ENCODE results near the gene TFPI. TPM values are rescaled to one million over a fixed set of nuclear protein-coding genes. Genes with fewer than 3 reads are reported as not detected.
"Not testable (repeated sequence)": the region's sequence is repeated elsewhere in the genome, so short reads cannot be mapped to it uniquely, and the experiment has no call there.

The TFPI gene
- total RNA-seq, 5 donors from 2014 or later (not counting 1 experiment from before 2014, with no cell fraction given) = 0.47 to 1.5 (median 1.0) TPM

DNA sequence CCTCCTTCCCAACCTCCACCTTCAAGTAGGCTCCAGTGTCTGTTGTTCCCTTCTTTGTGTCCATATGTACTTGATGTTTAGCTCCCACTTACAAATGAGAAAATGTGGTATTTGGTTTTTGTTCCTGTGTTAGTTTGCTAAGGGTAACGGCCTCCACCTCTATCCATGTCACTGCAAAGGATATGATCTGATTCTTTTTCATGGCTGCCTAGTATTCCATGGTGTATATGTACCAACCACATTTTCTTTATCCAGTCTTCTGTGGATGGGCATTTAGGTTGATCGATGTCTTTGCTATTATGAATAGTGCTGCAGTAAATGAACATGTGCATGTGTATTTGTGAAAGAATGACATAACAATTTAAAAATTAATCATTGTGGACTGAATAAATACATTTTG, 19.5 kb upstream of the TFPI start:
- no peaks in the 10 kb centered on the region for H3K4me1 ChIP-seq (ENCODE audit: control insufficient read depth in 1 of 2, extremely low read depth in 1 of 2, insufficient read depth in 2 of 2, low read length in 2 of 2)
- H3K27me3 Mint-ChIP-seq = no peaks in the 10 kb centered on the region
- no peaks in the 10 kb centered on the region for H3K36me3 Mint-ChIP-seq
- no peak overlapping the region for H3K27ac Mint-ChIP-seq
- no peak overlapping the region for H3K4me3 ChIP-seq (ENCODE audit: control insufficient read depth in 1 of 2, extremely low read depth in 1 of 2, low read length in 1 of 2)
- no peaks in the 10 kb centered on the region for H3K9me3 ChIP-seq
- H3K9me3 Mint-ChIP-seq = peaks cover 0 to 3% (median 0%) of the 10 kb centered on the region in 3 donors
- no CpG with 5 or more reads among the region's 2 CpGs for WGBS (ENCODE audit: insufficient coverage)
- ATAC-seq (replicated peaks in 1 of 4) = no peak
- no peaks in the 10 kb centered on the region for H3K36me3 ChIP-seq (ENCODE audit: control insufficient read depth in 2 of 2, extremely low read depth in 1 of 2, insufficient read depth in 1 of 2, low read length in 1 of 2)
- H3K27ac ChIP-seq (ENCODE audit: low read length) = no peak overlapping the region
- ChIA-PET CTCF (interaction anchor here in 1 of 2 donors (0.6 kb wide), 1 partner anchor 72 kb away, joined by 4 read pairs; no protein-coding TSS in a partner anchor), POLR2A (no interaction called here)
- no peak overlapping the region for H3K4me3 Mint-ChIP-seq
- H3K4me1 Mint-ChIP-seq = no peaks in the 10 kb centered on the region
- no peak for DNase-seq
- no peaks in the 10 kb centered on the region for H3K27me3 ChIP-seq (replicated peaks in 1 of 2; ENCODE audit: control insufficient read depth in 2 of 2, extremely low read depth in 1 of 2, insufficient read depth in 2 of 2, low read length in 1 of 2)

DNA sequence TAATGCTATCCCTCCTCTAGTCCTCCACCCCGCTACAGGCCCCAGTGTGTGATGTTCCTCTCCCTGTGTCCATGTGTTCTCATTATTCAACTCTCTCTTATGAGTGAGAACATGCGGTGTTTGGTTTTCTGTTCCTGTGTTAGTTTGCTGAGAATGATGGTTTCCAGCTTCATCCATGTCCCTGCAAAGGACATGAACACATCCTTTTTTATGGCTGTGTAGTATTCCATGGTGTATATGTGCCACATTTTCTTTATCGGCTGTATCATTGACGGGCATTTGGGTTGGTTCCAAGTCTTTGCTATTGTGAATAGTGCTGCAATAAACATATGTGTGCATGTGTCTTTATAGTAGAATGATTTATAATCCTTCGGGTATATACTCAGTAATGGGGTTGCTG, 17.8 kb upstream of the TFPI start:
- H3K9me3 Mint-ChIP-seq; POLR2A ChIA-PET; H3K27ac Mint-ChIP-seq; DNase-seq; H3K36me3 Mint-ChIP-seq; CTCF ChIA-PET; H3K27me3 Mint-ChIP-seq; H3K4me3 ChIP-seq (ENCODE audit: control insufficient read depth in 1 of 2, extremely low read depth in 1 of 2, low read length in 1 of 2); H3K27ac ChIP-seq (ENCODE audit: low read length); ATAC-seq (replicated peaks in 1 of 4); H3K4me1 Mint-ChIP-seq; H3K27me3 ChIP-seq (replicated peaks in 1 of 2; ENCODE audit: control insufficient read depth in 2 of 2, extremely low read depth in 1 of 2, insufficient read depth in 2 of 2, low read length in 1 of 2); H3K4me3 Mint-ChIP-seq; H3K4me1 ChIP-seq (ENCODE audit: control insufficient read depth in 1 of 2, extremely low read depth in 1 of 2, insufficient read depth in 2 of 2, low read length in 2 of 2); H3K36me3 ChIP-seq (ENCODE audit: control insufficient read depth in 2 of 2, extremely low read depth in 1 of 2, insufficient read depth in 1 of 2, low read length in 1 of 2); H3K9me3 ChIP-seq: not testable (repeated sequence)
- WGBS (ENCODE audit: insufficient coverage) = no CpG with 5 or more reads among the region's 5 CpGs

DNA sequence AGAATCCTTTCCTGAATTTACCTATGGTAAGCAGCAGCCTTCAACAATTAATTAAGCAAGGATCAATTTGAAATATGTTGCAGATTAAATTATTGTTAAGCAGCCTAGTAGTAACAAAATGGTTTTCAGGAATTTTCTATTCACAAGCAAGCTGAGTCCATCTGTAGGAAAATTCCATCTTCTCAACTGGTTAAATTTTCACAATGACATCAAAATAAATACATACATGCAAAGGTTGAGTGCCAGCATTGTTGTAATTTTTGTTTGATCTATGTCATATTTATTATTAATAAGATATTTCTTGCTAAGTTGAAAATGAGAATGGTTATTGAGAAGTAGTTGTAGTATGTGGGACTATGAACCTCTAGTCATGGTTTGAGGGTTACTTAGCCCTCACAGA, 15.3 kb upstream of the TFPI start:
- Histone ChIP-seq H3K36me3 (ENCODE audit: control insufficient read depth in 2 of 2, extremely low read depth in 1 of 2, insufficient read depth in 1 of 2, low read length in 1 of 2) (no peaks in the 10 kb centered on the region), H3K27me3 (replicated peaks in 1 of 2; ENCODE audit: control insufficient read depth in 2 of 2, extremely low read depth in 1 of 2, insufficient read depth in 2 of 2, low read length in 1 of 2) (no peaks in the 10 kb centered on the region), H3K4me1 (ENCODE audit: control insufficient read depth in 1 of 2, extremely low read depth in 1 of 2, insufficient read depth in 2 of 2, low read length in 2 of 2) (no peaks in the 10 kb centered on the region), H3K4me3 (ENCODE audit: control insufficient read depth in 1 of 2, extremely low read depth in 1 of 2, low read length in 1 of 2) (no peak overlapping the region), H3K27ac (ENCODE audit: low read length) (no peak overlapping the region), H3K9me3 (no peaks in the 10 kb centered on the region)
- POLR2A ChIA-PET = no interaction called here
- Mint-ChIP-seq H3K27ac (no peak overlapping the region), H3K36me3 (no peaks in the 10 kb centered on the region), H3K9me3 (peaks cover 0 to 3% (median 0%) of the 10 kb centered on the region in 3 donors), H3K27me3 (peaks cover 2 to 3% of the 10 kb centered on the region in 2 donors), H3K4me3 (no peak overlapping the region), H3K4me1 (no peaks in the 10 kb centered on the region)
- CTCF ChIA-PET = no interaction called here
- ATAC-seq (replicated peaks in 1 of 4) = no peak
- DNase-seq = no peak

DNA sequence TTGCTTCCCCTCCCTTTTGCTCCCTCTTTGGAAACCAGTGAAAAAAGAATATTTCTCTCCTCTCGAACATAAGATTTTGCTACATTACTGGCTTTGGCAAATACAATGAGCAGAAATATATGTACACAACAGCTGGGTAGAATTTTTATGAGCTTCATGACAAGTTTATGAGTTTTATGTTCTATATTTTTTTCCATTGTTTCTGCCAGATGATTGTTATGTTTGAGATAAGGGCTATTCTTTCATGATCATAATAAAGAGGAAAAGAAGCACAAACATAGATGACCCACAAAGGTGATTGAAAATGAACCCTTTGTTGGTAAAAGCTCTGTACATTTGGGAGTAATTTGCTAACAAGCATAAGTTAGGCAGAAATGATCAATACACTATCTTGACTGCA, 14.8 kb upstream of the TFPI start:
- WGBS (ENCODE audit: insufficient coverage) = no CpG with 5 or more reads among the region's 1 CpG
- Mint-ChIP-seq H3K4me3 (no peak overlapping the region), H3K27me3 (peaks cover 2 to 3% of the 10 kb centered on the region in 2 donors), H3K4me1 (no peaks in the 10 kb centered on the region), H3K9me3 (peaks cover 0 to 3% (median 0%) of the 10 kb centered on the region in 3 donors), H3K36me3 (no peaks in the 10 kb centered on the region), H3K27ac (no peak overlapping the region)
- no peaks in the 10 kb centered on the region for H3K27me3 ChIP-seq (replicated peaks in 1 of 2; ENCODE audit: control insufficient read depth in 2 of 2, extremely low read depth in 1 of 2, insufficient read depth in 2 of 2, low read length in 1 of 2)
- no peak overlapping the region for H3K4me3 ChIP-seq (ENCODE audit: control insufficient read depth in 1 of 2, extremely low read depth in 1 of 2, low read length in 1 of 2)
- POLR2A ChIA-PET = no interaction called here
- CTCF ChIA-PET = no interaction called here
- no peaks in the 10 kb centered on the region for H3K4me1 ChIP-seq (ENCODE audit: control insufficient read depth in 1 of 2, extremely low read depth in 1 of 2, insufficient read depth in 2 of 2, low read length in 2 of 2)
- DNase-seq (no peak), ATAC-seq (replicated peaks in 1 of 4) (no peak)
- no peak overlapping the region for H3K27ac ChIP-seq (ENCODE audit: low read length)
- no peaks in the 10 kb centered on the region for H3K36me3 ChIP-seq (ENCODE audit: control insufficient read depth in 2 of 2, extremely low read depth in 1 of 2, insufficient read depth in 1 of 2, low read length in 1 of 2)
- H3K9me3 ChIP-seq = no peaks in the 10 kb centered on the region

DNA sequence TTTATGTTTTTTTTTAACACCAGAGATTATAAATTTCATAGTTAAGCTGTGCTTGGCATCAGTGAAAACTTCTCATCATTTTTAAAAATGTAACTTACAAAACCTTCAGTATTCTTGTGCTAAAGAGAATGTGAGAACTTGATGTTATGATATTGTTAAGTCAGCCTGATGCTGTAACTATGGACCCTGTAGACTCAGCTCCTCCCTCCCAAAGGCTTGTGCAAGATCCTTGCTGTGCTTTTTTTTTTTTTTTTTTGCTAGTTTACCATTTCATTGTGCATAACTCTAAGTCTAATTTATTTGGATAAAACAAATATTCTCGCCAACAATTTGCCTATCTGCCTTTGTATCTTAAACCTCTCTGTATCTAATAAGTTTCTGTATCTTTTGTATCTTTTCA, 12.9 kb upstream of the TFPI start:
- peaks cover 2 to 3% of the 10 kb centered on the region in 2 donors for H3K27me3 Mint-ChIP-seq
- POLR2A ChIA-PET = no interaction called here

DNA sequence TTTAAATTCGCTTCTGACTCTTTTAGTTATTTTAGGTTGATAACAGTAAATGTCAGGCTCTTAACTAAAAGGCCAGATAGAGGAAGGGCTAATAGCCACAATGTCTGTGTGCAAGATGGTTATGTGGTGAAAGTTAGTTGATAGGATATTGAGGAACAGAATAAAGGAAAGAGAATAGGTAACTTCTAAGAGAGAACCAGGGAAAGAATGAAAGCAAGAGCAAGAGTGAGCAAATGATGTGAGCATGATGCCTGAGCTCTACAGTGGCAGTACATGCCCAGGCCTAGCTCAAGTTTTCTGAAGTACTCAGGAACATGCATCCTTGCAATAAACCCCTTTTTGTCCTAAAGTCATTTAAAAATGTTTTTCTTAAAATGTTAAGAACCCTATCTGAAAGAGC, 12.5 kb upstream of the TFPI start:
- no peaks in the 10 kb centered on the region for H3K9me3 ChIP-seq
- no peaks in the 10 kb centered on the region for H3K36me3 ChIP-seq (ENCODE audit: control insufficient read depth in 2 of 2, extremely low read depth in 1 of 2, insufficient read depth in 1 of 2, low read length in 1 of 2)
- ATAC-seq (replicated peaks in 1 of 4) = no peak
- Mint-ChIP-seq H3K4me1 (no peaks in the 10 kb centered on the region), H3K9me3 (no peaks in the 10 kb centered on the region), H3K27me3 (peaks cover 2 to 3% of the 10 kb centered on the region in 2 donors), H3K27ac (no peak overlapping the region), H3K36me3 (no peaks in the 10 kb centered on the region), H3K4me3 (no peak overlapping the region)
- H3K4me1 ChIP-seq (ENCODE audit: control insufficient read depth in 1 of 2, extremely low read depth in 1 of 2, insufficient read depth in 2 of 2, low read length in 2 of 2) = no peaks in the 10 kb centered on the region
- ChIA-PET POLR2A (no interaction called here), CTCF (interaction anchor here in 1 of 2 donors (0.7 kb wide), 1 partner anchor 81 kb away, joined by 4 read pairs; no protein-coding TSS in a partner anchor)
- DNase-seq = no peak
- no peak overlapping the region for H3K4me3 ChIP-seq (ENCODE audit: control insufficient read depth in 1 of 2, extremely low read depth in 1 of 2, low read length in 1 of 2)
- H3K27ac ChIP-seq (ENCODE audit: low read length) = no peak overlapping the region
- 80% methylated on average over 1 of the region's 1 CpG for WGBS (ENCODE audit: insufficient coverage)
- no peaks in the 10 kb centered on the region for H3K27me3 ChIP-seq (replicated peaks in 1 of 2; ENCODE audit: control insufficient read depth in 2 of 2, extremely low read depth in 1 of 2, insufficient read depth in 2 of 2, low read length in 1 of 2)

More for the DNA sequence above, 12.9 kb upstream of the TFPI start:
- no peaks in the 10 kb centered on the region for H3K27me3 ChIP-seq (replicated peaks in 1 of 2; ENCODE audit: control insufficient read depth in 2 of 2, extremely low read depth in 1 of 2, insufficient read depth in 2 of 2, low read length in 1 of 2)
- H3K27ac Mint-ChIP-seq = no peak overlapping the region
- no peak overlapping the region for H3K4me3 Mint-ChIP-seq
- H3K4me3 ChIP-seq (ENCODE audit: control insufficient read depth in 1 of 2, extremely low read depth in 1 of 2, low read length in 1 of 2) = no peak overlapping the region
- no peak overlapping the region for H3K27ac ChIP-seq (ENCODE audit: low read length)
- H3K4me1 ChIP-seq (ENCODE audit: control insufficient read depth in 1 of 2, extremely low read depth in 1 of 2, insufficient read depth in 2 of 2, low read length in 2 of 2) = no peaks in the 10 kb centered on the region
- no CpG with 5 or more reads among the region's 1 CpG for WGBS (ENCODE audit: insufficient coverage)
- no peaks in the 10 kb centered on the region for H3K36me3 ChIP-seq (ENCODE audit: control insufficient read depth in 2 of 2, extremely low read depth in 1 of 2, insufficient read depth in 1 of 2, low read length in 1 of 2)
- H3K9me3 Mint-ChIP-seq = no peaks in the 10 kb centered on the region
- H3K36me3 Mint-ChIP-seq = no peaks in the 10 kb centered on the region
- CTCF ChIA-PET = interaction anchor here in 1 of 2 donors (0.7 kb wide), 1 partner anchor 81 kb away, joined by 4 read pairs; no protein-coding TSS in a partner anchor
- ATAC-seq (replicated peaks in 1 of 4) = no peak
- no peak for DNase-seq
- H3K9me3 ChIP-seq = no peaks in the 10 kb centered on the region
- no peaks in the 10 kb centered on the region for H3K4me1 Mint-ChIP-seq

DNA sequence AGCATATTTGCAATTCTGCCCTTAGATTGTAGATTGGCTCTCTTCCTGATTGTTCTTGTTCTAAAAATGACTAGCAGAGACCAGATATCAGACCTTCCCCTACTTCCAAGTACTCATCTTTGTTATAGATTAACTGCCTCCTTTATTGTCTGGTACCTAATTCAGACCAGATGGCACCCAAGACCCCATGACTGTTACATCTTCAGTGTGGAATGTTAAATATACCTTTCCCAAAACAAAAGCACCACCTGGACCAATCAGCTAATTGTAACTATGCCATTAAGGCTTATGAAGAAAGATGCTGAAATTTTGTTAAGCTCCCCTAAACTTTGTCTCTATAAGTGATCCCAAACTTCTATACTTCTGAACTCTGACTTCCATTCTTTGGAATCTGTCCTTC, 12.0 kb upstream of the TFPI start:
- Histone ChIP-seq H3K27ac (ENCODE audit: low read length) (no peak overlapping the region), H3K4me3 (ENCODE audit: control insufficient read depth in 1 of 2, extremely low read depth in 1 of 2, low read length in 1 of 2) (no peak overlapping the region), H3K36me3 (ENCODE audit: control insufficient read depth in 2 of 2, extremely low read depth in 1 of 2, insufficient read depth in 1 of 2, low read length in 1 of 2) (no peaks in the 10 kb centered on the region), H3K9me3 (no peaks in the 10 kb centered on the region), H3K27me3 (replicated peaks in 1 of 2; ENCODE audit: control insufficient read depth in 2 of 2, extremely low read depth in 1 of 2, insufficient read depth in 2 of 2, low read length in 1 of 2) (no peaks in the 10 kb centered on the region), H3K4me1 (ENCODE audit: control insufficient read depth in 1 of 2, extremely low read depth in 1 of 2, insufficient read depth in 2 of 2, low read length in 2 of 2) (no peaks in the 10 kb centered on the region)
- Mint-ChIP-seq H3K36me3 (no peaks in the 10 kb centered on the region), H3K27ac (no peak overlapping the region), H3K4me3 (no peak overlapping the region), H3K27me3 (peaks cover 2 to 3% of the 10 kb centered on the region in 2 donors), H3K9me3 (no peaks in the 10 kb centered on the region), H3K4me1 (no peaks in the 10 kb centered on the region)
- DNase-seq = no peak
- CTCF ChIA-PET = no interaction called here
- POLR2A ChIA-PET = no interaction called here
- ATAC-seq (replicated peaks in 1 of 4) = no peak

All from T-cell (primary cell).